Tibial nerve (tissue), 3 donors: ENCODE measurements around the gene TMEM201.

Experiments
- CTCF ChIP-seq, 5 experiments: fragments of 200-600 bp in 3 of 5; fragments of 450-650 bp in 2 of 5; sonication (generic) in 3 of 5; IDR thresholded peaks; one replicate each; pipeline ENCODE4 v1.5.1; 2016 to 2019; ENCODE audit warnings: antibody characterized with exemption in 5 of 5, mild to moderate bottlenecking in 3 of 5, moderate library complexity in 2 of 5
- POLR2A ChIP-seq, 2 donors: fragments of 450-650 bp; IDR thresholded peaks; one replicate each; pipeline ENCODE4 v1.6.1; 2017; ENCODE audit warnings: antibody characterized with exemption in 2 of 2, mild to moderate bottlenecking in 2 of 2, moderate library complexity in 2 of 2

GRCh38 chr1:9631613-9632012 is 42.9 kb downstream of the TMEM201 start:
- TF ChIP-seq CTCF (IDR thresholded peaks at IDR 0.05) (no peak), POLR2A (IDR thresholded peaks at IDR 0.05) (no peak)
